Muscle layer of colon (tissue), 2 donors: ENCODE data around the gene TNXB.

Experiments
- H3K27ac ChIP-seq: one replicate; pipeline ENCODE4 v1.7.0; 2013; ENCODE audit warnings: low read depth, mild to moderate bottlenecking, low read length, moderate library complexity
- H3K27me3 ChIP-seq, 2 donors: one replicate each; pipeline ENCODE4 v1.7.0; 2013; ENCODE audit warnings: low read length in 2 of 2, mild to moderate bottlenecking in 2 of 2; ENCODE audit not compliant: insufficient read depth in 2 of 2, control insufficient read depth in 1 of 2
- H3K36me3 ChIP-seq: one replicate; pipeline ENCODE4 v1.7.0; 2013; ENCODE audit warnings: mild to moderate bottlenecking, low read length; ENCODE audit not compliant: insufficient read depth
- H3K4me1 ChIP-seq: one replicate; pipeline ENCODE4 v1.7.0; 2013; ENCODE audit warnings: mild to moderate bottlenecking, low read length; ENCODE audit not compliant: insufficient read depth
- H3K4me3 ChIP-seq, 2 donors: one replicate each; pipeline ENCODE4 v1.7.0; 2013; ENCODE audit warnings: low read length in 2 of 2, low read depth in 1 of 2, mild to moderate bottlenecking in 1 of 2, moderate library complexity in 1 of 2
- H3K9ac ChIP-seq: one replicate; pipeline ENCODE4 v1.7.0; 2013; ENCODE audit warnings: low read length
- H3K9me3 ChIP-seq: one replicate; pipeline ENCODE4 v1.7.0; 2013; ENCODE audit warnings: mild to moderate bottlenecking, low read length
- donor health status: abdominal sarcoma.
- donor health status: Adenocarcinoma of cecum.

The TNXB gene

DNA sequence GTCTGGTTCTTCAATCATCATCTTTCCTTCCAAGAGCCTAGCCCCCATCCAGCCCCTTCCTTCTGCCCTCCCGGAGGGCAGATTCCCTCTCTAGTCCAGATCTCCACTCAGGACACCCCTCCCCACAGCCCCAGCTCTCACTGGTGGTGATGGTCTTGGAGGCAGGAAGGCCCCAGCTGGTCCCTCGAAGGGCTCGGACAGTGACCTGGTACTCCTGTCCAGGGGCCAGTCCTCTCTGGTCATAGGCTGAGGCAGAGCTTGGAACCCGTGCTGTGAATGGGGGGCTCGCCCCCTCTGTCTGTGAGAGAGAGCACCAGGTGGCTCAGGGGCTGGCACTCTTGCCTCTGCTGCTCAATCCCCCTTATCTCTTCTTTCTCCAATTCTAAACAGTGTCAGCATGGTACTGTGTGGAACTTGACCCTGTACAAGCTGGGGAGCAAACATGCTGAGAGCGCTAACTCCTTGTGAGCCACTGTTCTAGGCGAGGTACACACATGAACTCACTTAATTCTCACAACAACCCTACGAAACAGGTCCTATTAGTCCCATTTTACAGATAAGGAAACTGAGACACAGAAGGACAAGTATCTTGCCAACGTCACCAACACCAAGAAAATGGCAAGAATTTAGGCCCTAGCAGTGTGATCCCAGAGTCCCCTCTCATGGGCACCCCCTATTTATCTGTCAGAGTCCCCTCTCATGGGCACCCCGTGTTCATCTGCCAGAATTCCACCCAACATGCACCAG, 19.9 kb downstream of the TNXB start:
- no peak overlapping the region for H3K27ac ChIP-seq

DNA sequence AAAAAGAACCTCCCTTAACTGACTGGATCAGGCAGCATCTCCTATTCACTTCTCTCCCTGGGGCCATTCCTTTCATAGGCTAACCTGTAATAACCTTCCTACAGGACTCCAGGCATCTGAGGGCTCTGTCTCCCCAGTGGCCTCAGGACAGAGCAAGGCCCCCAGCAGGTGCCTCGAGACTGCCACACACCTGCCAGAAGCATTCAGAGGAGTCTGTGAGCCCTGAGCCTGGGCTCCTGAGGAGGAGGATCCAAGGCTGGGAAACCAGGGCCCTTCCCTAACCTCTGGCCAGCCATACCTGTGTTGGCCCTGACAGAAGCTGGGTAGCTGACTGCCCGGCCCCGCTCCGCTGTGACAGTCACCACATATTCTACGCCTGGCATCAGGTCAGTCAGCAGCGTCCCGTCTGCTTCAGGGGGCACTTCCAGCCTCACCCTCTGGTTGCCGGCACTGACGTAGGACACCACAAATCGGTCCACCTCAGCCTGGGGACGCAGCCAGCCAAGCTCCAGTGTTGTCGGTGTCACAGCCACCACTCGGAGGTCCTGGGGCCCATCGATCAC, 20.6 kb downstream of the TNXB start:
- Histone ChIP-seq H3K9me3 (no peaks in the 10 kb centered on the region), H3K9ac (no peak overlapping the region), H3K4me1 (peaks cover 18% of the 10 kb centered on the region), H3K27ac (no peak overlapping the region), H3K4me3 (no peak overlapping the region), H3K36me3 (peaks cover 7% of the 10 kb centered on the region), H3K27me3 (peaks cover 0 to 22% of the 10 kb centered on the region in 2 donors)

More for the DNA sequence above, 19.9 kb downstream of the TNXB start:
- peaks cover under 1% of the 10 kb centered on the region for H3K36me3 ChIP-seq
- H3K9ac ChIP-seq: no peak overlapping the region
- H3K9me3 ChIP-seq: no peaks in the 10 kb centered on the region
- H3K27me3 ChIP-seq: peaks cover 0 to 22% of the 10 kb centered on the region in 2 donors
- peaks cover 15% of the 10 kb centered on the region for H3K4me1 ChIP-seq
- no peak overlapping the region for H3K4me3 ChIP-seq

DNA sequence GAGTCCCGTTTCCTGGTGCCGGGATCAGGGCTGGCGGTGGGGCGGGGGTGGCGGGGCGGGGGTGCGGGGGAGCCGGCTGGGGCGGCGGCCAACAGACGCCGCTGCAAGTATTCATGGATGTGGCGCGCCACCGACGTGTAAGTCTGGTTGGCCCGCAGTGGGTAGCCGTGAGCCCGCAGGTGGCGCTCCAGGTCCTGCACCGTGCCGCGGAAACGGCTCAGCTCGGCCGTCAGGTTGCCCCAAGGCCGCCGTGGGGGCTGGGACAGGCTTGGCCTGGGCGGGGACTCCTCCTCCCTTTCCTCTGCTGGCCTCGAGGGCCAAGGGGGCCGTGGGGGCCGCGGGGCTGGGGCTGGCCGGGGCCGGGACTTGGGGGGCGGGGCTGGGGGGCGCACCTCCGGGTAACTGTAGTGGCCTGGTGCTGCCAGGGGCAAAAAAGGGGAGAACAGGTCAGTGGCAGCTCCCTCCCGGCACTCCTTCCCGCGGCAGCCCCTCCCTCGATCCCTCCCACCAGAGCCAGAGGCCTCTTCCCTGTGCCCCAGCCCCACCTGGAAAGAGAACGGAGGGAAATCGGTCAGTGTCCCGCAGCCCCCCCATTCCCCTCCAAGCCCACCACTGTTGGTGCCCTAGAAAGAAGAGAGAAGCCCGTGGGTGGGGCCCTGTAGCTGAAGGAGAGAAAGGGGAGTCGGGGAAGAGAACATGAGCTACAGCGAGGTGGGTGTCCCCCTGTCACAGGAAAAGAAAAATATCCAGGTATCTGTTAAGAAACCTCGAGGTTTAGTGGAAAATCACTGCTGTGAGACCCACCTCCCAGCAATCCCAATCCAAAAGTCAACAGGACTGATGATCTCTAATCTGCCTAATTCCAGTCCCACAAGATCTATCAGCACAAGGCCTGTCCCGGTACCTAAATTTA, 21.3 kb downstream of the TNXB start:
- H3K27me3 ChIP-seq: peaks cover 0 to 22% of the 10 kb centered on the region in 2 donors
- H3K9me3 ChIP-seq: no peaks in the 10 kb centered on the region
- H3K27ac ChIP-seq: no peak overlapping the region
- H3K36me3 ChIP-seq: peaks cover 10% of the 10 kb centered on the region
- H3K4me1 ChIP-seq: peaks cover 18% of the 10 kb centered on the region
- H3K9ac ChIP-seq: no peak overlapping the region
- no peak overlapping the region for H3K4me3 ChIP-seq

DNA sequence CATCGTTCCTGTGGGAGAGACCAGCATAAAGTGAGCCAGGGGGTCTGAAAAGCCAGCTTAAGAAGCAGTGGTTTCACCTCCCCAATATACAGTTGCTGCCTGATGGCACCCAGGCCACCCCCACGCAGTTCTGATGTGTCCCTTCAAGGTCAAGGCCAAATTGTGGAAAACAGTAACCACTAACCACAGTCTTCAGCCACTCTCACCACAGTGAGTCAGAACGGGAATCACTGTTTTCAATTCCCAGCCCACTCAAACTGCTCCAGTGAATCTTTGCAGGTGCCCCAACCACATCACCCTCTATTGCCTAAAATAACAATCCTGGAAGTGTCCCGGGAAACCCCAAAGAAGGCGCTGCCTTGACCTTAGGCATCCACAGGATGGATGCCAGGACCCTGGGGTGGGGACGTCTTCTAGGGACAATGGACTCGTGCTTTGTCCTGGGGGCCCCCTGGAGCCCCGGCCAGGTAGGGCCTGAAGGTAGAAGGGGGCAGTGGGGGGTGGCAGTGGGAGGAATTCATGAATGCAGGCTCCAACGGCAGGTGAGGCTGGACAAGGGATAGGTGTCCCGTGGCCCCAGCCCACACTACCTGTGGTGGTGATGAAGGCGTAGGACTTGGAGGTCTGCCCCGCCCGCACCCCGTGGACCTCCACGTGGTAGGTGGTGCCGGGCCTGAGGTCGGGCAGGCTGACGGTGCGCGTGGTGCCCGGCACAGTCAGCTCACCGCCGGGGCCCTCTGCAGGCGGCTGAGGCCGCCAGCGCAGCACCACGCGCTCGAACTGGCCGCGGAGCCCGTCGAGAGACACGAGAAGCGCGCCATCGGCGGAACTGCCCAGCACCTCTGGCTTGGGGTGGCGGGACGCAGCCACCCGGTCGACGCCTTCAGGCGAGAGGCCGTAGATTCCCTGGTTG, 22.2 kb downstream of the TNXB start:
- no peak overlapping the region for H3K9ac ChIP-seq
- H3K9me3 ChIP-seq: no peaks in the 10 kb centered on the region
- no peak overlapping the region for H3K4me3 ChIP-seq
- peaks cover 0 to 22% of the 10 kb centered on the region in 2 donors for H3K27me3 ChIP-seq
- peaks cover 15% of the 10 kb centered on the region for H3K36me3 ChIP-seq
- H3K4me1 ChIP-seq: peaks cover 18% of the 10 kb centered on the region
- no peak overlapping the region for H3K27ac ChIP-seq

DNA sequence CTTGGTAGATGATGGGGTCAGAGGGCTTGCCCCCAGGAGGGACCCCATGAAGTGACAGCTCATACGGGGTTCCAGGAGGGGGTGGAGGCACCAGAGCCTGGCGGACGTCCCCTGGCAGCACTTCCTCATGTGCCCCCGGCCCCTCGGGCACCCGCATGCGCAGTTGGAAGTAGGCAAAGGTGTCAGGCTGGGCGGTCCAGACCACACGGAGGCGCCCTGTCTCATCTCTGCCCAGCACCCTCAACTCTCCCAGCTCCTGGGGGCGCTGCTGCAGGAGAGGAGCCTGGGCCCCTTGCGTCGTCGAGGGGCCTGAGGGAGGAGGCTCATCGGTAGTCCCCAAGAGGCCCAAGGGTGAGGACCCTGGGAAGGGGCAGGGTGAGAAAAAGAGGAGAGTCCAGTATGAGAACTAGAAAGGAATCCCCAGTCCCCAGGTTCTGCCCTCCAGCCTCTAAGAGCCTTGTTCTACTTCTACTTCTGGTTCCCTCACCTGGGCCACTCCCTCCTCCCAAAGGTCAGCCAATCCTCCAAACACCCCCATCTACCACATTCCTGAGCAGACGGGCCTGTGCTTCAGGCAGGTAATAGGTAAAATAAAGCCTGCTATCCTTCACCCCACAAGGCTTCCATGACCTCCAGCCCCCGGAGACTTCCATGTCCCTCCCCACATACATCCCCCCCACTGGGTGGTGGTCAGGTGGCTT, 23.2 kb downstream of the TNXB start:
- Histone ChIP-seq H3K36me3 (peaks cover 15% of the 10 kb centered on the region), H3K9ac (no peak overlapping the region), H3K27ac (no peak overlapping the region), H3K27me3 (peaks cover 0 to 22% of the 10 kb centered on the region in 2 donors), H3K9me3 (no peaks in the 10 kb centered on the region), H3K4me3 (no peak overlapping the region), H3K4me1 (peaks cover 24% of the 10 kb centered on the region)

DNA sequence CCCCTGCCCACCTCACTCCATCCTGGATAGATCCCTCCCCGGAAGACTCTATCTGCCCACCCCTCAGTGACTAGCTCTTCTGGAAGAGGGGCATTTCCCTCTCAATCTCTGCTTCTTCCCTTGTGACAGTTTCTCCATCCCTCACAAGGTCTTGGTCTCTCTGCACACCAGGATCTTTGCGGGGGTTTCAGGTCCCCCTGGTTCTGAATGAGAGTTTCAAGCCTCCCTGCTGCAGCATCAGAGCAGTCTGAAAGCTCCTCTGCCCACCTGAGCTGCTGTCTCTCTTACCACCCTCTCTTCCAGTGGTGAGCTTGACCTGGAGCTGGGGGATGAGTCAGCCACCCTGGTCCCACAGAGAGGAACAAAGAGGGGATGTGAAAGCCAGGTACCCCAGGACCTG, 24.4 kb downstream of the TNXB start:
- H3K36me3 ChIP-seq: peaks cover 16% of the 10 kb centered on the region
- H3K4me3 ChIP-seq: no peak overlapping the region
- H3K27ac ChIP-seq: no peak overlapping the region
- no peaks in the 10 kb centered on the region for H3K9me3 ChIP-seq
- no peak overlapping the region for H3K9ac ChIP-seq
- peaks cover 0 to 22% of the 10 kb centered on the region in 2 donors for H3K27me3 ChIP-seq
- H3K4me1 ChIP-seq: peaks cover 24% of the 10 kb centered on the region

DNA sequence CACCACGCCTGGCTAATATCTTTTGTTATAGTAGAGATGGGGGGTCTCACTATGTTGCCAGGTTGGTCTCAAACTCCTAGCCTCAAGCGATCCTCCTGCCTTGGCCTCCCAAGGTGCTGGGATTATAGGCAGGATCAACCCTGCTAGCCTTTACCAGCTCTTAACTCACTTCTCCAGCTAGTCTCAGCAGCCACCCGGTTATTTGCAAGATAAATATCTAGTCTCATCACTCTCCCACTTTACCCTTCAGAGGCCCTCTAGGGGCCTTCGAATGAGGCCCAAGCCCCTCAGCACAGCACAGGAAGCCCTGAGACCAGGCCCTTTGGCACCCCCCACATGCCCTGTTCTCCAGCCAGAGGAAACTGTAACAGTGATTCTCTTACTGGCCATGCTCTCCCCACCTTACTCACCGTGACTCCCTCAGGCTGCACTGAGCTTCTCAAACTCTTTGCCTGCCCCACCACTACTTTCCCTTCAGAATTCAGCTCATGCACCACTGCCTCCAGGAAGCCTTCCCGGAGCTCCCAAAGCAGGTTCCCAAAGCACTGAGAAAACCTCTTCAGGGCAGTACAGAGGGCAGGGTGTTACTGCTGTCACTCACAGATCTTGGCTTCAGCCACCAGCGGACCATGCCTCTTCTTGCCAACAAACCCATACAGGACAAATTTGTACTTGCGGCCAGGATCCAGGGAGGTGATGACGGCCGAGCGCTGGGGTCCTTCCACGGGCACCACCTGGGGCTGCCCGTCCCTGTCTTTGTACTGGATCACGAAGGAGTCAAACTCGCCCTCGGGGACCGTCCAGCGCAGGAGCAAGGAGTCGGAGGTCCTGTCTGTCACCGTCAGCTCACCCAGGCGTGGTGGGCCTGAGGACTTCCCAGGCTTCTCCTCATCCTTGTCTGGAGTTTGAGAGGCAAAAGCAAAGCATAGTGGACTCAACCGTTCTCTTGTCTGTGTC, 25.0 kb downstream of the TNXB start:
- no peak overlapping the region for H3K9ac ChIP-seq
- peaks cover 0 to 22% of the 10 kb centered on the region in 2 donors for H3K27me3 ChIP-seq
- no peak overlapping the region for H3K4me3 ChIP-seq
- peaks cover 22% of the 10 kb centered on the region for H3K36me3 ChIP-seq
- H3K9me3 ChIP-seq: no peaks in the 10 kb centered on the region
- peaks cover 24% of the 10 kb centered on the region for H3K4me1 ChIP-seq
- H3K27ac ChIP-seq: no peak overlapping the region

DNA sequence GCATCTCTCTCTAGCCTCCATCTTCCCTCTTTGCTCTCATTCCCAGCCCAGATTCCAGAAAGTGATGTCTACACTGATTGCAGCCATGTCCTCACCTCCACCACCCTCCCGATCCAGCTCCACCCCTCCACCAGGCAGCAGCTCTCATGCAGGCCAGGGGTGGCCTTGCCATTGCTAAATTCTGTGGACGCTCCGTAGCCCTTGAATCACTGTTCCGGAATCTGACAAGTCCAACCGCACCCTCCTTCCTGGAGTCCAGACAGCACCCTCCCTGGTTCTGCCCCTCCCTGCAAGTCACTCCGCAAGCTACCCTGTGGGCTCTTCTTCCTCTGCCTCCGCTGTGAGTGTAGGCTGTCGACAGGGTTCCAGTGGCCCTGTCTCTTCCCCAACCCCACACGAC, 26.2 kb downstream of the TNXB start:
- Histone ChIP-seq H3K27ac (no peak overlapping the region), H3K27me3 (peaks cover 0 to 22% of the 10 kb centered on the region in 2 donors), H3K9me3 (no peaks in the 10 kb centered on the region), H3K4me1 (peaks cover 24% of the 10 kb centered on the region), H3K4me3 (no peak overlapping the region), H3K9ac (no peak overlapping the region), H3K36me3 (peaks cover 22% of the 10 kb centered on the region)

DNA sequence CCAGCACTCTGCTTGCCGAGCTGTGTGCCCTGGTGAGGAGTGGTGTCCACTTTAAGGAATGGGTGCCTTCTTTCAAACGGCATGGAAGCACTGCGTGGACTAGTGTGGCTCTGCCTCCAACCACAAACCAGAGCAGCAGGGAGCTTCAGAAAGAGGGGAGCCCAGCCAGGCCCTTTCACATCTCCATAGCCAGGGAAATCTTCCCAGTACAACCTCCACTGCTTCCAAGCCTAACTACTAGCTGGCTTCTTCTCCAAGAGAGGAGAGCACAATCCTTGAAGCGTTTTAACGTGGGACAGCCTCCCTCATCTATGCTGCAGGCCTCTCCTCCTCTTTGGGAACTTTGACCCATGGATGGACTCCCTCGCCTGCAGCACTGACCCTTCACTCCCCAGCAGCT, 26.7 kb downstream of the TNXB start:
- H3K4me1 ChIP-seq: peaks cover 25% of the 10 kb centered on the region
- peaks cover 0 to 22% of the 10 kb centered on the region in 2 donors for H3K27me3 ChIP-seq
- no peak overlapping the region for H3K27ac ChIP-seq
- H3K9me3 ChIP-seq: no peaks in the 10 kb centered on the region
- no peak overlapping the region for H3K4me3 ChIP-seq
- no peak overlapping the region for H3K9ac ChIP-seq
- peaks cover 22% of the 10 kb centered on the region for H3K36me3 ChIP-seq
